Measurements from ENCODE around the gene WNT1.

Gene WNT1

GRCh38 chr12:49027846-49028555 is 49.9 kb downstream of the WNT1 start:
- no peak for DNase-seq (ENCODE audit: low spot score in 2 of 2)
- Histone ChIP-seq H3K9me3 (no peaks in the 10 kb centered on the region), H3K27me3 (ENCODE audit: low read depth) (no peaks in the 10 kb centered on the region), H3K4me3 (no peak overlapping the region), H3K4me1 (no peaks in the 10 kb centered on the region), H3K36me3 (replicated peaks) (peaks cover 89% of the 10 kb centered on the region)
- in situ Hi-C loops (cut with MboI; ENCODE audit: low sequenced_read_pairs) = no loop called here

- Histone ChIP-seq H3K4me1 (no peaks in the 10 kb centered on the region), H3K9me3 (no peaks in the 10 kb centered on the region), H3K27me3 (ENCODE audit: low read depth) (no peaks in the 10 kb centered on the region), H3K4me3 (no peak overlapping the region), H3K36me3 (replicated peaks) (peaks cover 89% of the 10 kb centered on the region)
- in situ Hi-C loops (cut with MboI; ENCODE audit: low sequenced_read_pairs) = no loop called here
- no peak for DNase-seq (ENCODE audit: low spot score in 2 of 2)
Measured at GRCh38 chr12:49028666-49029275, 50.6 kb downstream of the WNT1 start.

GRCh38 chr12:49030119-49030518 is 52.0 kb downstream of the WNT1 start:
- in situ Hi-C loops (cut with MboI; ENCODE audit: low sequenced_read_pairs) = no loop called here
- Histone ChIP-seq H3K36me3 (replicated peaks) (peaks cover 89% of the 10 kb centered on the region), H3K4me1 (no peaks in the 10 kb centered on the region), H3K4me3 (no peak overlapping the region), H3K27me3 (ENCODE audit: low read depth) (no peaks in the 10 kb centered on the region), H3K9me3 (no peaks in the 10 kb centered on the region)
- no peak for DNase-seq (ENCODE audit: low spot score in 2 of 2)

GRCh38 chr12:49030714-49031572 is 52.8 kb downstream of the WNT1 start:
- Histone ChIP-seq H3K4me1 (no peaks in the 10 kb centered on the region), H3K36me3 (replicated peaks) (peaks cover 88% of the 10 kb centered on the region), H3K9me3 (no peaks in the 10 kb centered on the region), H3K27me3 (ENCODE audit: low read depth) (no peaks in the 10 kb centered on the region), H3K4me3 (no peak overlapping the region)
- DNase-seq (ENCODE audit: low spot score in 2 of 2) = peak in 1 of 2 experiments; percentile 7
- in situ Hi-C loops (cut with MboI; ENCODE audit: low sequenced_read_pairs) = no loop called here

- H3K36me3 ChIP-seq (replicated peaks) = peaks cover 84% of the 10 kb centered on the region
- peak in 1 of 2 experiments; percentile 7 for DNase-seq (ENCODE audit: low spot score in 2 of 2)
- no peak overlapping the region for H3K4me3 ChIP-seq
- no peaks in the 10 kb centered on the region for H3K9me3 ChIP-seq
- in situ Hi-C loops (cut with MboI; ENCODE audit: low sequenced_read_pairs) = no loop called here
- no peaks in the 10 kb centered on the region for H3K4me1 ChIP-seq
- no peaks in the 10 kb centered on the region for H3K27me3 ChIP-seq (ENCODE audit: low read depth)
Measured at GRCh38 chr12:49031573-49032161, 53.5 kb downstream of the WNT1 start.

All from HAP-1 (cell line).